GM12892 (cell line): ENCODE results near the gene GRIA4.

Experiments
- POLR2A ChIP-seq: IDR thresholded peaks from 2 replicates; pipeline ENCODE4 v1.6.1; 2011; ENCODE audit warnings: low read depth, low read length, control low read depth
- POLR2AphosphoS5 ChIP-seq: IDR thresholded peaks from 2 replicates; pipeline ENCODE4 v1.6.1; 2011; ENCODE audit warnings: low read depth, low read length, control low read depth

- TF ChIP-seq POLR2AphosphoS5, result no peak
- TF ChIP-seq POLR2A, result no peak
Measured at GRCh38 chr11:105648762-105649161, 38.9 kb downstream of the GRIA4 start.
